ENCODE results near the gene SPRY4. TPM values are rescaled to one million over a fixed set of nuclear protein-coding genes. Genes with fewer than 3 reads are reported as not detected.
"Not testable (repeated sequence)": the region's sequence is repeated elsewhere in the genome, so short reads cannot be mapped to it uniquely, and the experiment has no call there.

SPRY4 gene
- total RNA-seq, 4 donors from 2014 or later: 15.4 to 29.0 (median 24.5) TPM

GRCh38 chr5:142301540-142301939 is 23.3 kb downstream of the SPRY4 start:
- Histone ChIP-seq H3K27ac (replicated peaks in 1 of 4) (no peak overlapping the region), H3K36me3 (no peaks in the 10 kb centered on the region), H3K4me3 (no peak overlapping the region), H3K9me3 (no peaks in the 10 kb centered on the region), H3K4me1 (peaks cover 10 to 17% (median 12%) of the 10 kb centered on the region in 4 donors), H3K27me3 (no peaks in the 10 kb centered on the region)
- no peak for DNase-seq (ENCODE audit: extremely low spot score)
- intact Hi-C loops (cut with DNase I): no loop called here
- WGBS: 75% methylated on average over 4 of the region's 4 CpGs
- TF ChIP-seq, protein P1, sequence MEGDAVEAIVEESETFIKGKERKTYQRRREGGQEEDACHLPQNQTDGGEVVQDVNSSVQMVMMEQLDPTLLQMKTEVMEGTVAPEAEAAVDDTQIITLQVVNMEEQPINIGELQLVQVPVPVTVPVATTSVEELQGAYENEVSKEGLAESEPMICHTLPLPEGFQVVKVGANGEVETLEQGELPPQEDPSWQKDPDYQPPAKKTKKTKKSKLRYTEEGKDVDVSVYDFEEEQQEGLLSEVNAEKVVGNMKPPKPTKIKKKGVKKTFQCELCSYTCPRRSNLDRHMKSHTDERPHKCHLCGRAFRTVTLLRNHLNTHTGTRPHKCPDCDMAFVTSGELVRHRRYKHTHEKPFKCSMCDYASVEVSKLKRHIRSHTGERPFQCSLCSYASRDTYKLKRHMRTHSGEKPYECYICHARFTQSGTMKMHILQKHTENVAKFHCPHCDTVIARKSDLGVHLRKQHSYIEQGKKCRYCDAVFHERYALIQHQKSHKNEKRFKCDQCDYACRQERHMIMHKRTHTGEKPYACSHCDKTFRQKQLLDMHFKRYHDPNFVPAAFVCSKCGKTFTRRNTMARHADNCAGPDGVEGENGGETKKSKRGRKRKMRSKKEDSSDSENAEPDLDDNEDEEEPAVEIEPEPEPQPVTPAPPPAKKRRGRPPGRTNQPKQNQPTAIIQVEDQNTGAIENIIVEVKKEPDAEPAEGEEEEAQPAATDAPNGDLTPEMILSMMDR (IDR thresholded peaks at IDR 0.05): no peak
- TF ChIP-seq POLR2AphosphoS5 (IDR thresholded peaks at IDR 0.05): no peak
- TF ChIP-seq EP300 (IDR thresholded peaks at IDR 0.05): no peak
- TF ChIP-seq POLR2A (IDR thresholded peaks at IDR 0.05; ENCODE audit: low read depth): no peak

DNA sequence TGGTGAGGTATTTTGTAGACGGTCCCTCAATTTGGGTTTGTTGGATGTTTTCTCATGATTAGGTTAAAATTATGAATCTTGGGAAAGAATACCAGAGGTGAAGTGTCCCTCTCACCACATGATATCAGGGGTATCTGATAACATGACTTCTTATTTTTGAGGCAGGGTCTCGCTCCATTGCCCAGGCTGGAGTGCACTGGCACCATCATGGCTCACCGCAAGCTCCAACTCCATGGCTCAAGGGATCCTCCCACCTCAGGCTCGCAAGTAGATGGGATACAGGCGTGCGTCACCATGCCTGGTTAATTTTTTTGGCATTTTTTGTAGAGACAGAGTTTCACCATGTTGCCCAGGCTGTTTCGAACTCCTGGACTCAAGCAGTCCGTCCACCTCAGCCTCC is 24.1 kb downstream of the SPRY4 start:
- intact Hi-C loops (cut with DNase I): no loop called here
- no peak overlapping the region for H3K4me3 ChIP-seq
- H3K27ac ChIP-seq (replicated peaks in 1 of 4): no peak overlapping the region
- TF ChIP-seq POLR2AphosphoS5 (IDR thresholded peaks at IDR 0.05) (no peak), EP300 (IDR thresholded peaks at IDR 0.05) (no peak), POLR2A (IDR thresholded peaks at IDR 0.05; ENCODE audit: low read depth) (no peak)
- TF ChIP-seq, protein P1 (IDR thresholded peaks at IDR 0.05): no peak
- H3K36me3 ChIP-seq: no peaks in the 10 kb centered on the region
- no peaks in the 10 kb centered on the region for H3K27me3 ChIP-seq
- WGBS: 98% methylated on average over 8 of the region's 8 CpGs
- peaks cover 18 to 25% (median 20%) of the 10 kb centered on the region in 4 donors for H3K4me1 ChIP-seq
- no peaks in the 10 kb centered on the region for H3K9me3 ChIP-seq
- DNase-seq (ENCODE audit: extremely low spot score): no peak

DNA sequence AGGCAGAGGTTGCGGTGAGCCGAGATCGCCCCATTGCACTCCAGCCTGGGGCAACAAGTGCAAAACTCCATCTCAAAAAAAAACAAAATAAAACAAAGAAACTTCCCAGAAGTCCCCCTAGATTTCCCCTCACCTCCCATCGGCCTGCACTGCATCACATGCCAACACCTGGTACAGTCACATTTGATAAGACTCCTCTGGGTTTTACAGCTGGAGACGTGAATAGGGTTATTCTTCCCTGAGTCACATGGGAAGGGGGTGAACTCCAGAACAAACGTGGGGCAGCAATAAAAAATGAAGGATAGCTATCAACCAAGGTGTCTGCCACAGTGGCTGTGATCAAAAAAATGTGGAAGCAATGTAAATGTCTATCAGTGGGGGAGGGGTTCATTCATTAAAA is 26.0 kb downstream of the SPRY4 start:
- Histone ChIP-seq H3K27ac (replicated peaks in 1 of 4) (no peak overlapping the region), H3K27me3 (no peaks in the 10 kb centered on the region), H3K4me1 (peaks cover 21 to 27% (median 24%) of the 10 kb centered on the region in 4 donors), H3K4me3 (no peak overlapping the region), H3K9me3 (no peaks in the 10 kb centered on the region), H3K36me3 (no peaks in the 10 kb centered on the region)
- no peak for DNase-seq (ENCODE audit: extremely low spot score)
- 90% methylated on average over 6 of the region's 6 CpGs for WGBS
- TF ChIP-seq EP300 (IDR thresholded peaks at IDR 0.05) (no peak), POLR2AphosphoS5 (IDR thresholded peaks at IDR 0.05) (no peak), POLR2A (IDR thresholded peaks at IDR 0.05; ENCODE audit: low read depth) (no peak)
- TF ChIP-seq, protein P1 (IDR thresholded peaks at IDR 0.05): no peak
- intact Hi-C loops (cut with DNase I): no loop called here

DNA sequence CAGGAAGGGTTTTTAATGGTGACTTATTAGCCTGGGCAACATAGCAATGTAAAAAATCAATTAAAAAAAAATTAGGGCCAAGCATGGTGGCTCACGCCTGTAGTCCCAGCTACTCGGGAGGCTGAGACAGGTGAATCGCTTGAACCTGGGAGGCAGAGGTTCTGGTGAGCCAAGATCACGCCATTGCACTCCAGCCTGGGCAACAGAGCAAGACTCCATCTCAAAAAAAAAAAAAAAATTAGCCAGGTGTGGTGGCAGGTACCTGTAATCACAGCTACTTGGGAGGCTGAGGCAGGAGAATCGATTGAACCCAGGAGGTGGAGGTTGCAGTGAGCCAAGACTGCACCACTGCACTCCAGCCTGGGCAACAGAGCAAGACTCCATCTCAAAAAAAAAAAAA is 27.0 kb downstream of the SPRY4 start:
- H3K27ac ChIP-seq (replicated peaks in 1 of 4); intact Hi-C loops (cut with DNase I): not testable (repeated sequence)
- 93% methylated on average over 5 of the region's 5 CpGs for WGBS

DNA sequence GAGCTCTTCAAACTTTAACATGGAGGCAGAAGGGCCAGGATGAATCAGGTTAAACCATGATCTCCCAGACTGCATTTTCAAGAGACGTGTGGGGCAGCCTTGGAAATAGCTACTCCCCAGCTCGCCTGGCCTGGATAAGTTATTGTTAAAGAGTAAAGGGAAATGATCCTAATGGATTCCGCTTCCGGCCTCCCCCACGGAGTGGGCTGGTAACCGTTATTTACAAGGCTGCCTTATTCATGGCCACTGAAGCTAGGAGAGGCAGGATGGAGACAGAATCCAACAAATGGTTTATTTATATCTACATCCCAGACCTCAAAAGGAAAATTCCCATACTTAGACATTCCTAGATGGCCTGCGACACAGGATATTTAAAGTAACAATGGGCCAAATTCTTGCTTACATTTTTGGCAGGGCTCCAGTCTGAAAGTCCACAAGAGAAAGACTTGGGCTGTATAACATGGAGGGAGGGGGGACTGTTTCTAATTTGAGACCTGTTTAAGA is 27.9 kb downstream of the SPRY4 start:
- DNase-seq (ENCODE audit: extremely low spot score): no peak
- intact Hi-C loops (cut with DNase I): no loop called here
- TF ChIP-seq POLR2A (IDR thresholded peaks at IDR 0.05; ENCODE audit: low read depth) (no peak), POLR2AphosphoS5 (IDR thresholded peaks at IDR 0.05) (peak in 1 of 2 donors; percentile 34), EP300 (IDR thresholded peaks at IDR 0.05) (no peak)
- TF ChIP-seq, protein P1 (IDR thresholded peaks at IDR 0.05): no peak
- Histone ChIP-seq H3K36me3 (no peaks in the 10 kb centered on the region), H3K4me1 (peaks cover 21 to 27% (median 24%) of the 10 kb centered on the region in 4 donors), H3K27ac (replicated peaks in 1 of 4) (peak overlapping the region; percentile 6 to 40 (median 34)), H3K9me3 (no peaks in the 10 kb centered on the region), H3K27me3 (no peaks in the 10 kb centered on the region), H3K4me3 (no peak overlapping the region)
- WGBS: 46% methylated on average over 7 of the region's 7 CpGs

More for the DNA sequence above, 27.0 kb downstream of the SPRY4 start:
- H3K36me3 ChIP-seq; H3K27me3 ChIP-seq; H3K9me3 ChIP-seq; DNase-seq (ENCODE audit: extremely low spot score); H3K4me3 ChIP-seq: not testable (repeated sequence)
- peaks cover 21 to 27% (median 24%) of the 10 kb centered on the region in 4 donors for H3K4me1 ChIP-seq

Measured in esophagus muscularis mucosa (tissue), 4 donors.